Daoy (cell line): ENCODE measurements around the gene CDK19. TPM values are rescaled to one million over a fixed set of nuclear protein-coding genes. Genes with fewer than 3 reads are reported as not detected.

Experiments used
- DNase-seq: peaks from one replicate; pipeline ENCODE4 v3.0.0-alpha.2; 2015; ENCODE audit warnings: low read depth
- total RNA-seq: library from RNA; depleted of rRNA; stranded (reverse); fragments of >200 nt; shearing (Covaris generic); gene quantifications from 2 replicates; pipeline ENCODE4 v1.2.3, GENCODE V29; 2014

Gene CDK19
- total RNA-seq, 1 experiment from 2014 or later = 10.2 TPM

- no peak for DNase-seq
Observed at GRCh38 chr6:110703010-110703905, 112.0 kb downstream of the CDK19 start.

GRCh38 chr6:110699780-110700179 lies 115.5 kb downstream of the CDK19 start:
- DNase-seq = no peak

DNA sequence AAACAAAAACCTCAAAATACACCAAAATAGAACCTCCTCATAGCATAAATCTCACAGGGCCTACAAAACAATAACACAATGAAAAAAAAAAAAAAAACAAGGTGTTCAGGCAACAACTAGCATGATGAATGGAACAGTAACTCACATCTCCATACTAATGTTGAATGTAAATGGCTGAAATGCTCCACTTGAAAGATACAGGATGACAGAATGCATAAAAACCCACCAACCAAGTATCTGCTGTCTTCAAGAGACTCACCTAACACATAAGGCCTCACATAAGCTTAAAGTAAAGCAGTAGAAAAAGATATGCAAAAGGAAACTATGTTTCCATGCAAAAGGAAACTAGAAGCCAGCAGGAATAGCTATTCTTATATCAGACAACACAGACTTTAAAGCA lies 121.3 kb downstream of the CDK19 start:
- no peak for DNase-seq

DNA sequence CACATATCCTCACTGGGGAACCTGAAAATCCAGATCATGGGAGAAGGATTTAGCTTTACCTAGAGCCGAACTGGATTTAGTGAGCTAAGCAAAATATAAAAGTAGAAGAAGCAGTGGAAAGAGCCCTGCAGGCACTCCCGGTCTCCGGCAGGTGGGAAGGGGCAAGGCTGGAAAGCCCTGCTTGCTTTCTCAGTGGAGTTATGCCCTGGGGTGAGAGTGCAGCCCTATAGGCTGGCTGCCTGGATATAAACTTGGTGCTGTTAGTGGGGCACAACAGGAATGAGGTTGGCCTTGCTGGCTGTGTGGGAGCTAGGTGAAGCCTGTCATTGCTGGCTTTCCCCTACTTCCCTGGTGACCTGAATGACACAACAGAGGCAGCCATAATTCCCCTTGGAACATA lies 122.0 kb downstream of the CDK19 start:
- no peak for DNase-seq

DNA sequence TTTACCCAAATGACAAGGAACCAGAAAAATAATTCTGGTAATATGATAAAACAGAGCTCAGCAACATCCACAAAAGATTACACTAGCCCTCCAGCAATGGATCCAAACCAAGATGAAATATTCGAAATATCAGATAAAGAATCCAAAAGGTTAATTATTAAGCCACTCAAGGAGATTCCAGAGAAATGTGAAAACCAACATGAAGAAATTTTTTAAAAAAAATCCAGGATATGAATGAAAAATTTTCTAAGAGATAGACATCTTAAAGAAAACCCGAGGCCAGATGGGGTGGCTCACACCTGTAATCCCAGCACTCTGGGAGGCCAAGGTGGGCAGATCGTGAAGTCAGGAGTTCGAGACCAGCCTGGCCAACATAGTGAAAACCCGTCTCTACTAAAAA lies 124.4 kb downstream of the CDK19 start:
- DNase-seq = no peak

- no peak for DNase-seq
Observed at GRCh38 chr6:110690106-110690654, 125.1 kb downstream of the CDK19 start.

DNA sequence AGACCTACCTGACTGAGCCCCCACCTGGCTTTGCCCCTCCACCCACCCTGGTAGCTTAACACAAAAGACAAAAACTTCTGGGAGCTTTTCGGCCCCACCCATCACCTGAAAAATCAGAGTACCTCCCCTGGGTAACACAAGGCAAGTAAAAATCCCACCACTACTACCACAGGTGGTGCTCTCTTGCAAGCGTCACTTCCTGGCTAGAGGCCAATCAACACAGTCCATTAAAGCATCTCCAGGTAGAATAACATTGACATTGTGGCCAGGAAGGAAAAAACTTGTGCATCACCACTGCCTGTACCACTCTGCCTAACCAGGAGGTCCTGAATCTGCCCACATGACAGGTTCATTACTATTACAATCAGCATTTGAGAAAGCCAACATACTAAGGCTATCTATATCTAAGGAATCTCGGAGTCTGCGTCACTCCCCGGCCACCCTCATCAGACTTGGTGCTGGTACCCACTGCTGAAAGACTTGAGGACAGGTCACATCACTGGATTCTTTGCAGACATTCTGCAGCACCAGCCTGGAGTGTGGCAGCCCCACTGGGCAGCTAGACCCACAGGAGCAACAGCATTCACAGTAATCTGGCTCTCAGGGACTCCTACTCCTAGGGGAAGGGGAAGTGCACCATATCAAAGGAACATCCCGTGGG lies 125.9 kb downstream of the CDK19 start:
- DNase-seq = peak; percentile 6

DNA sequence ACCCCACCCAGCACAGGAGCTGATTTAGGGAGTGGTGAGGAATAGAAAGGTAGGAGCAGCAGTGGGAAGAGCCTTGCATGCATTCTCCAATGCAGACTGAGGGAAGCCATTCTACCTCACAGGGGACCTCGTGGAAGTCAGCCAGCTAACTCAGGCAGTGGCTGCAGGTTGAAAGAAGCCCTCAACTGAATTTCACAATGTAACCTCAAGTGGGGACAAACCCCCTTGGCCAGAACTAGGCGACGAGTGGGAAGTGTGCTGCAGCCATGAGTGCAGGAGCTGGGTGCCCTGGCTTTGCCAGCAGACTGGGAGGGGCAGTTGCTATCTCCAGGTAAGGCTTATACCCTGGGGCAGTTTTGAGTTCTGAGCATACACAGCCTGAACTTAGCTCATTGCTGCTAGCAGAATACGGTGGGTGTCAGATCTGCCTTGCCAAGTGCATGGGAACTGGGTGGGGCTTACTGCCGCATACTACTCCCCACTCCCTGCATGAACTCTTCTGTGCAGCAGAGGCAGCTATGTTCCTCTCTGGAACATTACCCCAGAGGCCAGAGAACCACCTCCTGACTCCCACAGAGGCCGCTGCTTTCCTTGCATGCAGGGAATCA lies 126.5 kb downstream of the CDK19 start:
- no peak for DNase-seq

- no peak for DNase-seq
Observed at GRCh38 chr6:110687326-110687725, 127.9 kb downstream of the CDK19 start.

- no peak for DNase-seq
Observed at GRCh38 chr6:110683241-110683640, 132.0 kb downstream of the CDK19 start.

DNA sequence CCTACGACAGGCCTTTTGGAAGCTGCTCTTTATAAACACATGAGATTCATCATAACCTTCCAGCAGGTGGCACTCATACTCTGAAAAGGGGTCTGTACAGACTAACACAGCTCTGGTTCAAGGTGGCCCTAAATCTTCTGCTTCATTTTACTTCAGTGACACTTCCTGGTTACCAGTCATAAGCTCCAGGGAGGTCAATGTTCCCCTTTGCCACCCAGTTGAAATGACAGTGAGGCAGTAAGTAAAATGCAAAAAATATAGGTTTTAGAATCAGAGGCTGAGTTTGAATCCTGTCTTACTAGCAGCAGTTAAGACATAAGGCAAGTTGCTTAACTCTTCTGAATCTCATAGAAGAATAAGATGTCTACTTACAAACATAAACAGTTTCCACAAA lies 132.8 kb downstream of the CDK19 start:
- peak; percentile 74 for DNase-seq

DNA sequence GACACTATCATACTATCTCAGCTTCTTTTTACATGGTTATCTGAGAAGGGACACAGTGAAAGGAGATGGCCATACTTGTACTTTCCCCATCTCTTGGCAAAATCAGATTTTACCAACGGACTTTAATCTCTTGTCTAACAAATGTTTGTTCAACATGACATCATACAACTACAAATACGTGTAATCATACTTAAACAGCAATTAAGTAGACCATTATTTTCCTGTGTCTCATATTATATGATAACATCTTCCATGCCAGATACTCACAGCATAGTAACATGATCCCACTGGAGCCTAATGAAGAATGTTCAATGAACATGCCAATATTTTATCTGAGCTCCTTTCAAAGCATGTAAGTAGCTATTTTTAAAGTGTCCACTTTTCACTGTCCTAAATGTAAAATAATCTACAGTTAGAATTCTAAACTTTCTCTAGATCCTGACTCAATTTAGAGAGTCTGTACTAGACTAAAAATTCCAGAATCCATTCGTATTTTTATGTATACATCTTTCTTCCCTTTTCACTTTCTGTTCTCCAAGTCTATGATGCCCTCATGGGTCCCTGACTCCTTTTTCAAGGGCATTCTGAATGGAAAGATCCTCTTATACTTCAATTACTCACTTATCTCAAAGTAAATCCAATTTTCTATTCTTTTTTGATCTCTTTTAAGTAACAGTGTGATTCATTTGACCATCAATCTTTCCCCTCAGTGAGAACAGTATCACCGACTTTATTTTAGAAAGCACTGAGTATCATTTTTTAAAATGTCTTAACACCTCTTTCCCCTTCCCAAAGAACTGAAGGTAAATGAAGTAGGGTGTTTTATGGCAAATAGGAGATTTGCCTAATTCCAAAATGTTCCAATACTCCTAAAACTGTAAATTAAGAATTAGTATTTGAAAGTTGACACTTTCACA lies 133.5 kb downstream of the CDK19 start:
- no peak for DNase-seq

DNA sequence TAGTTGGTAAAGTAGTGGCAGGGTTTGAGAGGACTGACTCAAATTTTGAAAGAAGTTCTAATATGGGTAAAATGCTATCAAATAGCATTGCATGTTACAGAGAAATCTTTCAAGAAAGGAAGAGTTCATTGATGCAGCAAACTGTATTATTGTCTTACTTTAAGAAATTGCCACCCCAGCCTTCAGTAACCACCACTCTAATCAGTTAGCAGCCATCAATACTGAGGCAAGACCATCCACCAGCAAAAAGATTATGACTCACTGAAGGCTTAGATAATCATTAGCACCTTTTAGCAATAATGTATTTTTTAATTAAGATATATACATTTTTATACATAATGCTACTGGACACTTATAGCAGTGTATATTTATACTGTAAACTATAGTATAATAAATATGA lies 138.9 kb downstream of the CDK19 start:
- DNase-seq = no peak

- no peak for DNase-seq
Observed at GRCh38 chr6:110674096-110674495, 141.2 kb downstream of the CDK19 start.

DNA sequence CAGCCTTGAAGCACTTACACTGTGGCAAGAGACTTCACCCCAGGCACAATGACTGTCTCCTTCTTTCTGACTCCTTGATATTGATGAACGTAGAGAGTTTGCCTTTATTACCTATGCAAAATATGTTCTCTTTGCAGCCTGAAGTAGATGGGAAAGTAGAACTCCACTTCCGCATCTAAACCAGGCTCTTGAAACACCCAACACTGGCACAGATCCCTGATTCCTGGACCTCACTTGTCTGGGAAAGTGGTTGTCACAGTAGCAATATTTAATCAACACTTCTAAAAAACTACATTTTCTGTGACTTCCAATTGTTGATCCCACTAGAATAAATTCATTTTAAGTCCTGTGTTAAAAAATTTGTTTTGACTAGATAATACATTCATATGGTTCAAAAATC lies 143.1 kb downstream of the CDK19 start:
- no peak for DNase-seq

DNA sequence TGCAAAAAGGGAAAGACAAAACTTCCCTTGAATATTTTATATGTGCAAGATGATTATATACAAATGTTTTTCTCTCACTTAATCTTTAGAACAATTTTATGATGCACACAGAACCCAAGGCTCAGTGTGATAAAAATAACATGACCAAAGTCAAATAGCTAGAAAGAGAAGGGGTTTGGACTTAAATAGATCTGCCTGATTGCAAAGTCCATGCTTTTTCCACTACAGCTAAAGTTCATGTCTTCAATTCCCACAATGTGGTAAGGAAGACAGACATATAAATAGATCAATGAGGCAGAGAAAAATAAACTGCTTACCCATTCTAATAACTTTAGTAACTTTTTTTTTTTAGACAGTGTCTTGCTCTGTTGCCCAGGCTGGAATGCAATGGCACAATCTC lies 143.8 kb downstream of the CDK19 start:
- no peak for DNase-seq

GRCh38 chr6:110665600-110665999 lies 149.7 kb downstream of the CDK19 start:
- no peak for DNase-seq

GRCh38 chr6:110664933-110665332 lies 150.3 kb downstream of the CDK19 start:
- no peak for DNase-seq

DNA sequence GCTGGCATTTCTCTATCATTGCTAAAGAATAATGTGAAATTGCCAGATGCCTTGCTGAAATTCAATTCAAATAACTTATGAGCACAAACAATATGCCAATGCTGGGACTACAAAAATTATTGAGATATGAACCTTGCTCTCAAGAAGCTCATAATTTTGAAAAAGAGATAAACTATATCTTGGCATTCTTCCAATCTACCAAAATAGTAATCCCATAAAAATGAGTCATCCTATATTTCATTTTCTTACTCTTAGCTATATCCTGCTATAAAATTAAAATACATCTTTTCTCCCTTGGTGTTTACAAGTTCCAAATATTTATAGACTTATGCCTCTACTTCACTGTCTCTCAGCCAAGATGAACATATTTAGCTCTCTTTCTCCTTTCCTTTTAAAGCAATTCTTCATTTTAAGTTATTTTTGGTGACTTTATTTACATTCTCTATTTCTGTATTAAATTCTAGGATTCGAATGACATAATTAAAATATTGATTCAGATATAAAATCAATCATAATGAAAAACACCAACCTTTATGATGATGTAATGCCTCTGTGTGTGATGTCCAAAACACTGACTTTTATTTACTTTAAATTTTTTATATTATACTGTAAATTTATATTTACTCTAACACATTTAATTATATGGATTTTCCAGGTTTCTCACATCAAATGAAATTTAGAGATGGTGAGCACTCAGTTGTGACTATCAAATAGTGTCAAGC lies 152.6 kb downstream of the CDK19 start:
- no peak for DNase-seq

DNA sequence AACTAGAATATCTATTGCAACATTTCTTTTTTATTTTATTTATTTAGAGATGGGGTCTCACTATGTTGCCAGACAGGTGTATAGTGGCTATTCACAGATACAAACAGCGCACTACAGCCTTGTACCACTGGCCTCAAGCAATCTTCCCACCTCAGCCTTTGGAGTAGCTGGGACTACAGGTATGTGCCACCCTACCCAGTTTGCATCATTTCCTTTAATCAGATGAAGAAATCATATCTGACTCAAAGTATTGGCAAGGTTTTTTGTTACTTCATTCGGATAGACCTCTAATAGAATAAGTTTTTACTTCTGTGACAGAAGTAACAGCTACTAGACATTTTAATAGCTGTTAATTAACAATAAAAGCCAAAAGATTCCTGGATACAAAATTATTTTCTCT lies 153.9 kb downstream of the CDK19 start:
- no peak for DNase-seq
